Spinal cord (tissue), 10 donors: ENCODE measurements around the gene FIP1L1. TPM values are rescaled to one million over a fixed set of nuclear protein-coding genes. Genes with fewer than 3 reads are reported as not detected.
A peak's percentile ranks its signal among the peaks of the same experiment; 100 is the strongest.
"Not testable (repeated sequence)": the region's sequence is repeated elsewhere in the genome, so short reads cannot be mapped to it uniquely, and the experiment has no call there.

Source experiments
- DNase-seq, 6 donors: peaks; one replicate each; pipeline versions ENCODE4 v3.0.0 to v3.0.0-alpha.2; 2013 to 2015; ENCODE audit warnings: low spot score in 6 of 6, low read depth in 4 of 6
- H3K27ac ChIP-seq: one replicate; pipeline ENCODE4 v1.5.1; 2013; ENCODE audit warnings: low read depth, low read length, control low read depth
- H3K27me3 ChIP-seq: one replicate; pipeline ENCODE4 v1.6.1; 2013; ENCODE audit warnings: low read length; ENCODE audit not compliant: control insufficient read depth, insufficient read depth
- H3K36me3 ChIP-seq: one replicate; pipeline ENCODE4 v1.6.1; 2013; ENCODE audit warnings: low read length; ENCODE audit not compliant: control insufficient read depth, insufficient read depth
- H3K4me1 ChIP-seq: one replicate; pipeline ENCODE4 v1.6.1; 2013; ENCODE audit warnings: low read length; ENCODE audit not compliant: control insufficient read depth, insufficient read depth
- H3K4me3 ChIP-seq: one replicate; pipeline ENCODE4 v1.5.1; 2013; ENCODE audit warnings: low read depth, low read length, control low read depth
- H3K9me3 ChIP-seq: one replicate; pipeline ENCODE4 v1.6.1; 2013; ENCODE audit warnings: low read length; ENCODE audit not compliant: control insufficient read depth, insufficient read depth
- WGBS: methylation state at CpG from one replicate; pipeline ENCODE4 v1.1.5; 2013; ENCODE audit warnings: missing lambda C conversion rate; ENCODE audit not compliant: insufficient coverage; 5-methylcytosine and 5-hydroxymethylcytosine counted together
- polyA plus RNA-seq, 2 donors: library from polyadenylated mRNA; unstranded; fragments of 120-200 nt; gene quantifications; one replicate each; pipeline ENCODE4 v1.2.1, GENCODE V29; 2013; ENCODE audit not compliant: insufficient read length in 2 of 2
- total RNA-seq, 2 donors: library from RNA; depleted of rRNA in 1 of 2; stranded (reverse); fragments of 120-200 nt in 1 of 2; fragments of >200 nt in 1 of 2; gene quantifications; one replicate each; pipeline versions ENCODE4 v1.2.3 to v1.2.4, GENCODE V29; 2013 to 2014
- donor health status: healthy.

FIP1L1 gene
- total and polyA plus RNA-seq, 4 donors, result 66.0 to 74.4 (median 68.1) TPM

- H3K36me3 ChIP-seq, result no peaks in the 10 kb centered on the region
- H3K4me1 ChIP-seq, result no peaks in the 10 kb centered on the region
- H3K27ac ChIP-seq, result no peak overlapping the region
- H3K9me3 ChIP-seq, result no peaks in the 10 kb centered on the region
- no peak overlapping the region for H3K4me3 ChIP-seq
- no peaks in the 10 kb centered on the region for H3K27me3 ChIP-seq
- DNase-seq, result no peak
Measured at GRCh38 chr4:53459548-53459947, 82.1 kb downstream of the FIP1L1 start.

GRCh38 chr4:53461244-53461643 lies 83.8 kb downstream of the FIP1L1 start:
- no peak for DNase-seq

GRCh38 chr4:53463340-53463739 lies 85.9 kb downstream of the FIP1L1 start:
- no peaks in the 10 kb centered on the region for H3K4me1 ChIP-seq
- WGBS, result 90% methylated on average over 2 of the region's 5 CpGs
- no peak for DNase-seq
- H3K9me3 ChIP-seq, result peaks cover 2% of the 10 kb centered on the region
- H3K27ac ChIP-seq, result no peak overlapping the region
- no peak overlapping the region for H3K4me3 ChIP-seq
- no peaks in the 10 kb centered on the region for H3K36me3 ChIP-seq
- H3K27me3 ChIP-seq, result no peaks in the 10 kb centered on the region

More at GRCh38 chr4:53461244-53461643, 83.8 kb downstream of the FIP1L1 start:
- H3K27me3 ChIP-seq, result no peaks in the 10 kb centered on the region
- H3K4me3 ChIP-seq, result no peak overlapping the region
- H3K9me3 ChIP-seq, result no peaks in the 10 kb centered on the region
- no peaks in the 10 kb centered on the region for H3K36me3 ChIP-seq
- H3K27ac ChIP-seq, result no peak overlapping the region
- WGBS, result no CpG with 5 or more reads among the region's 2 CpGs
- no peaks in the 10 kb centered on the region for H3K4me1 ChIP-seq

- WGBS, result 100% methylated on average over 1 of the region's 2 CpGs
- Histone ChIP-seq H3K4me1 (no peaks in the 10 kb centered on the region), H3K27ac (no peak overlapping the region), H3K27me3 (no peaks in the 10 kb centered on the region), H3K9me3 (peaks cover 2% of the 10 kb centered on the region), H3K4me3 (no peak overlapping the region), H3K36me3 (no peaks in the 10 kb centered on the region)
- DNase-seq, result no peak
Measured at GRCh38 chr4:53465281-53465680, 87.8 kb downstream of the FIP1L1 start.

GRCh38 chr4:53465891-53466290 lies 88.5 kb downstream of the FIP1L1 start:
- no peak for DNase-seq
- no peak overlapping the region for H3K27ac ChIP-seq
- no peaks in the 10 kb centered on the region for H3K36me3 ChIP-seq
- no peaks in the 10 kb centered on the region for H3K4me1 ChIP-seq
- H3K9me3 ChIP-seq, result peaks cover 2% of the 10 kb centered on the region
- no peaks in the 10 kb centered on the region for H3K27me3 ChIP-seq
- no peak overlapping the region for H3K4me3 ChIP-seq

GRCh38 chr4:53466576-53466975 lies 89.1 kb downstream of the FIP1L1 start:
- H3K4me3 ChIP-seq, DNase-seq, H3K36me3 ChIP-seq, H3K27ac ChIP-seq, H3K9me3 ChIP-seq, H3K27me3 ChIP-seq, H3K4me1 ChIP-seq: not testable (repeated sequence)
- WGBS, result 93% methylated on average over 2 of the region's 6 CpGs

- no peaks in the 10 kb centered on the region for H3K27me3 ChIP-seq
- WGBS, result 90% methylated on average over 2 of the region's 10 CpGs
- DNase-seq, result no peak
- no peaks in the 10 kb centered on the region for H3K4me1 ChIP-seq
- H3K9me3 ChIP-seq, result no peaks in the 10 kb centered on the region
- H3K27ac ChIP-seq, result no peak overlapping the region
- H3K4me3 ChIP-seq, result no peak overlapping the region
- H3K36me3 ChIP-seq, result no peaks in the 10 kb centered on the region
Measured at GRCh38 chr4:53476232-53477037, 99.0 kb downstream of the FIP1L1 start.

- Histone ChIP-seq H3K9me3 (no peaks in the 10 kb centered on the region), H3K27ac (no peak overlapping the region), H3K4me1 (no peaks in the 10 kb centered on the region), H3K36me3 (no peaks in the 10 kb centered on the region), H3K4me3 (no peak overlapping the region), H3K27me3 (no peaks in the 10 kb centered on the region)
- WGBS, result 41% methylated on average over 2 of the region's 5 CpGs
- DNase-seq, result no peak
Measured at GRCh38 chr4:53477038-53477565, 99.7 kb downstream of the FIP1L1 start.

- Histone ChIP-seq H3K36me3 (no peaks in the 10 kb centered on the region), H3K9me3 (no peaks in the 10 kb centered on the region), H3K27me3 (no peaks in the 10 kb centered on the region), H3K4me1 (no peaks in the 10 kb centered on the region), H3K4me3 (no peak overlapping the region), H3K27ac (no peak overlapping the region)
- DNase-seq, result peak in 1 of 6 donors; percentile 3
- no CpG with 5 or more reads among the region's 1 CpG for WGBS
Measured at GRCh38 chr4:53477636-53478035, 100.2 kb downstream of the FIP1L1 start.
